ENCODE results near the gene ARL1. TPM values are rescaled to one million over a fixed set of nuclear protein-coding genes. Genes with fewer than 3 reads are reported as not detected.

Gene ARL1
- total and polyA plus RNA-seq, 2 of the 8 experiments (the other 6 are each of a cell fraction or from before 2014, with no cell fraction given): 28.9 to 75.2 TPM

GRCh38 chr12:101436136-101436535, 28.6 kb upstream of the ARL1 start:
- no peaks in the 10 kb centered on the region for H3K9me3 ChIP-seq (ENCODE audit: insufficient read depth in 2 of 2, low read depth in 1 of 2, low read length in 1 of 2)
- H2AK5ac ChIP-seq (ENCODE audit: low read depth, low read length): no peak overlapping the region
- no peak overlapping the region for H2BK15ac ChIP-seq (ENCODE audit: low read length)
- no peak overlapping the region for H3K18ac ChIP-seq (ENCODE audit: extremely low read depth, low read length)
- H4K91ac ChIP-seq (replicated peaks; ENCODE audit: insufficient read length, low read length): no peak overlapping the region
- no peak overlapping the region for H2BK20ac ChIP-seq (ENCODE audit: low read length)
- DNase-seq (ENCODE audit: low read depth in 1 of 2, low spot score in 2 of 2): no peak
- no peaks in the 10 kb centered on the region for H3K79me1 ChIP-seq (ENCODE audit: low read depth, low read length)
- H4K5ac ChIP-seq (ENCODE audit: insufficient read length, low read depth, low read length): no peak overlapping the region
- no peak overlapping the region for H2BK5ac ChIP-seq (ENCODE audit: low read depth, low read length)
- no peak overlapping the region for H2AFZ ChIP-seq (ENCODE audit: low read length)
- no peaks in the 10 kb centered on the region for H3K36me3 ChIP-seq (ENCODE audit: control insufficient read depth in 2 of 4, insufficient read depth in 4 of 4, low read length in 3 of 4)
- ChIA-PET CTCF (ENCODE audit: partially characterized antibody) (no interaction called here), POLR2A (ENCODE audit: partially characterized antibody) (no interaction called here)
- H3K4me1 ChIP-seq (replicated peaks in 1 of 4; ENCODE audit: control insufficient read depth in 3 of 4, insufficient read depth in 4 of 4, low read length in 3 of 4): no peaks in the 10 kb centered on the region
- no peak overlapping the region for H3K27ac ChIP-seq (ENCODE audit: low read depth, low read length)
- no peak overlapping the region for H3K14ac ChIP-seq (ENCODE audit: insufficient read length)
- no peak overlapping the region for H2BK120ac ChIP-seq (replicated peaks; ENCODE audit: low read depth, low read length)
- no peak overlapping the region for H3K23ac ChIP-seq (ENCODE audit: insufficient read length)
- no peak overlapping the region for H3K4me2 ChIP-seq (ENCODE audit: insufficient read depth in 1 of 2, low read depth in 2 of 2, low read length in 2 of 2)
- no peak overlapping the region for H4K8ac ChIP-seq (ENCODE audit: extremely low read depth, insufficient read depth, low read length)
- no peaks in the 10 kb centered on the region for H3K23me2 ChIP-seq (ENCODE audit: low read depth, low read length)
- H3K4me3 ChIP-seq (ENCODE audit: extremely low read depth in 1 of 4, insufficient read depth in 2 of 4, low read depth in 3 of 4, low read length in 4 of 4): no peak overlapping the region
- FAIRE-seq: no peak
- H3K79me2 ChIP-seq (ENCODE audit: control insufficient read depth in 1 of 2, insufficient read depth in 2 of 2, low read length in 2 of 2): no peaks in the 10 kb centered on the region
- H2BK12ac ChIP-seq (ENCODE audit: low read depth, low read length): no peak overlapping the region
- no peak overlapping the region for H3K56ac ChIP-seq (replicated peaks; ENCODE audit: insufficient read length, low read depth, low read length)
- no peaks in the 10 kb centered on the region for H3K27me3 ChIP-seq (replicated peaks in 1 of 4; ENCODE audit: control insufficient read depth in 3 of 4, extremely low read depth in 1 of 4, insufficient read depth in 3 of 4, low read length in 3 of 4)
- H3K4ac ChIP-seq (replicated peaks; ENCODE audit: insufficient read length, low read depth, low read length): no peak overlapping the region
- no peaks in the 10 kb centered on the region for H4K20me1 ChIP-seq (replicated peaks in 1 of 2; ENCODE audit: control insufficient read depth in 1 of 2, insufficient read depth in 2 of 2, low read length in 2 of 2)
- no peak overlapping the region for H3K9ac ChIP-seq (replicated peaks in 1 of 4; ENCODE audit: extremely low read depth in 1 of 4, low read depth in 3 of 4, low read length in 3 of 4)
- TF ChIP-seq TAF7 (optimal IDR thresholded peaks at IDR 0.05; ENCODE audit: borderline replicate concordance, low read depth, low read length) (no peak), POLR2AphosphoS5 (IDR thresholded peaks at IDR 0.05; ENCODE audit: low read depth, low read length) (no peak), GABPA (IDR thresholded peaks at IDR 0.05; ENCODE audit: borderline replicate concordance, insufficient read depth, low read length) (no peak), GTF2F1 (IDR thresholded peaks at IDR 0.05; ENCODE audit: borderline replicate concordance, low read depth, low read length) (no peak), HDAC2 (IDR thresholded peaks at IDR 0.05; ENCODE audit: borderline replicate concordance in 1 of 2, low read depth in 2 of 2, low read length in 2 of 2) (no peak), ASH2L (IDR thresholded peaks at IDR 0.05; ENCODE audit: low read length) (no peak), SIRT6 (IDR thresholded peaks at IDR 0.05; ENCODE audit: low read length) (no peak), ATF2 (IDR thresholded peaks at IDR 0.05; ENCODE audit: low read length) (no peak), MAX (IDR thresholded peaks at IDR 0.05) (no peak), CHD1 (IDR thresholded peaks at IDR 0.05; ENCODE audit: low read depth, low read length) (no peak)
